Endothelial cell of umbilical vein (primary cell): Measurements from ENCODE around the gene LDLRAD4. TPM values are rescaled to one million over a fixed set of nuclear protein-coding genes. Genes with fewer than 3 reads are reported as not detected.

Source experiments
- BruUV-seq: library from RNA; stranded (reverse); fragments of 400-500 nt; replicated peaks from 2 replicates; lab custom pipeline; 2021; lab: Mats Ljungman, UMichigan
- CTCF ChIA-PET: fragments of 300-600, 350-600 bp; sonication (Branson Sonifier 250); formaldehyde crosslinking; loops from one replicate; lab custom pipeline; 2021; ENCODE audit warnings: antibody characterized with exemption, inconsistent platforms; lab: Charles Lee
- POLR2A ChIA-PET: fragments of 300-600, 350-600 bp; sonication (Branson Sonifier 250); formaldehyde crosslinking; loops from one replicate; lab custom pipeline; 2021; ENCODE audit warnings: antibody characterized with exemption, inconsistent platforms; lab: Charles Lee
- DNase-seq: peaks from one replicate; pipeline ENCODE4 v3.0.0-alpha.2; 2011; ENCODE audit warnings: low read depth, low spot score
- FAIRE-seq: peaks from 2 replicates; lab custom pipeline; 2011; peaks lifted over from hg19 to GRCh38; lab: Jason Lieb, UNC
- H2AFZ ChIP-seq: 2 replicates; pipeline ENCODE4 v1.6.0; 2012; ENCODE audit warnings: low read depth, low read length, control low read depth, inconsistent platforms
- H3K27ac ChIP-seq: 2 replicates; pipeline ENCODE4 v1.5.1; 2011; ENCODE audit warnings: low read depth, mild to moderate bottlenecking, control low read depth, low read length, moderate library complexity; ENCODE audit not compliant: insufficient read depth
- H3K27me3 ChIP-seq, 2 experiments: 2 replicates each; pipeline versions ENCODE4 v1.6.0 to v1.6.1; 2011; ENCODE audit warnings: low read length in 2 of 2, mixed read lengths in 1 of 2; ENCODE audit not compliant: control insufficient read depth in 2 of 2, insufficient read depth in 2 of 2
- H3K36me3 ChIP-seq, 2 experiments: 2 replicates in 1 of 2; 3 replicates in 1 of 2; pipeline ENCODE4 v1.5.1; 2011; ENCODE audit warnings: low read length in 2 of 2, mild to moderate bottlenecking in 1 of 2, moderate library complexity in 1 of 2; ENCODE audit not compliant: control insufficient read depth in 2 of 2, insufficient read depth in 2 of 2; ENCODE audit errors: extremely low read depth in 1 of 2
- H3K4me1 ChIP-seq: 3 replicates; pipeline ENCODE4 v1.5.1; 2011; ENCODE audit warnings: mild to moderate bottlenecking, low read length; ENCODE audit not compliant: control insufficient read depth, insufficient read depth; ENCODE audit errors: extremely low read depth
- H3K4me2 ChIP-seq: 2 replicates; pipeline ENCODE4 v1.6.1; 2011; ENCODE audit warnings: low read length, control low read depth, mixed read lengths; ENCODE audit not compliant: insufficient read depth
- H3K4me3 ChIP-seq, 3 experiments: fragments of 200-600 bp in 1 of 3; sonication (generic), shearing (Covaris generic) in 1 of 3; replicated peaks in 1 of 3; 2 replicates each; pipeline ENCODE4 v1.5.1; 2011 to 2016; ENCODE audit warnings: control low read depth in 3 of 3, low read length in 3 of 3, mild to moderate bottlenecking in 2 of 3, inconsistent platforms in 1 of 3, low read depth in 1 of 3, moderate library complexity in 1 of 3; ENCODE audit not compliant: insufficient read depth in 1 of 3
- H3K79me2 ChIP-seq: 2 replicates; pipeline ENCODE4 v1.6.0; 2012; ENCODE audit warnings: low read length, inconsistent platforms; ENCODE audit not compliant: control insufficient read depth, insufficient read depth
- H3K9ac ChIP-seq: replicated peaks from 2 replicates; pipeline ENCODE3; 2011; ENCODE audit warnings: low read length, control low read depth; ENCODE audit not compliant: insufficient read depth; ENCODE audit errors: extremely low read depth
- H3K9me1 ChIP-seq: replicated peaks from 3 replicates; pipeline ENCODE4 v1.6.0; 2011; ENCODE audit warnings: mild to moderate bottlenecking, low read length; ENCODE audit not compliant: control insufficient read depth, insufficient read depth; ENCODE audit errors: extremely low read depth
- H3K9me3 ChIP-seq: replicated peaks from 2 replicates; pipeline ENCODE4 v1.5.1; 2012; ENCODE audit warnings: low read length, inconsistent platforms; ENCODE audit not compliant: control insufficient read depth, insufficient read depth
- H4K20me1 ChIP-seq: replicated peaks from 2 replicates; pipeline ENCODE3; 2011; ENCODE audit warnings: mild to moderate bottlenecking, low read length; ENCODE audit not compliant: control insufficient read depth, insufficient read depth; ENCODE audit errors: extremely low read depth
- FOS ChIP-seq: IDR thresholded peaks from 2 replicates; pipeline ENCODE4 v1.6.1; 2011; ENCODE audit warnings: mild to moderate bottlenecking, low read length, moderate library complexity, borderline replicate concordance; ENCODE audit not compliant: insufficient read depth
- JUN ChIP-seq: IDR thresholded peaks from 2 replicates; pipeline ENCODE4 v1.6.1; 2011; ENCODE audit warnings: borderline replicate concordance, low read depth; ENCODE audit not compliant: insufficient read length, insufficient read depth
- dilution Hi-C: fragments of 300-500 bp; cut with MboI; formaldehyde crosslinking; loops from one replicate; pipeline ENCODE4 v1.15.0; 2019; ENCODE audit warnings: low sequenced_read_pairs; ENCODE audit not compliant: extremely low pct_ligation_motif_present
- intact Hi-C: fragments of 100-400 bp; cut with micrococcal nuclease; formaldehyde crosslinking; loops from one replicate; pipeline ENCODE4 v1.10.0; 2022
- polyA plus RNA-seq, 4 experiments: library from polyadenylated mRNA; depleted of rRNA in 3 of 4; stranded (reverse) in 3 of 4; unstranded in 1 of 4; fragments of >200 nt; gene quantifications; 2 replicates each; pipeline versions ENCODE4 v1.2.1 to v1.2.3, GENCODE V29; 2011 to 2012; ENCODE audit warnings: missing spikeins in 1 of 4
- total RNA-seq: library from RNA; stranded (reverse); gene quantifications from 2 replicates; pipeline ENCODE4 v1.2.3, GENCODE V29; 2021
- TF ChIP-seq, protein P1 (sequence below): IDR thresholded peaks from 2 replicates; pipeline ENCODE4 v1.6.1; 2011; ENCODE audit not compliant: insufficient read depth, insufficient read length
- TF ChIP-seq, protein P2 (sequence below), 2 donors: IDR thresholded peaks; 1 replicate in 1 of 2; 2 replicates in 1 of 2; pipeline ENCODE4 v1.5.1; 2011; ENCODE audit warnings: low read length in 2 of 2, mild to moderate bottlenecking in 2 of 2, moderate library complexity in 2 of 2, control low read depth in 1 of 2, inconsistent platforms in 1 of 2, low read depth in 1 of 2; ENCODE audit not compliant: insufficient read depth in 1 of 2; ENCODE audit errors: extremely low read depth in 1 of 2

The LDLRAD4 gene
- total and polyA plus RNA-seq, 2 donors (not counting 3 experiments of a cell fraction or from before 2014, with no cell fraction given) = 5.2 to 6.5 TPM

DNA sequence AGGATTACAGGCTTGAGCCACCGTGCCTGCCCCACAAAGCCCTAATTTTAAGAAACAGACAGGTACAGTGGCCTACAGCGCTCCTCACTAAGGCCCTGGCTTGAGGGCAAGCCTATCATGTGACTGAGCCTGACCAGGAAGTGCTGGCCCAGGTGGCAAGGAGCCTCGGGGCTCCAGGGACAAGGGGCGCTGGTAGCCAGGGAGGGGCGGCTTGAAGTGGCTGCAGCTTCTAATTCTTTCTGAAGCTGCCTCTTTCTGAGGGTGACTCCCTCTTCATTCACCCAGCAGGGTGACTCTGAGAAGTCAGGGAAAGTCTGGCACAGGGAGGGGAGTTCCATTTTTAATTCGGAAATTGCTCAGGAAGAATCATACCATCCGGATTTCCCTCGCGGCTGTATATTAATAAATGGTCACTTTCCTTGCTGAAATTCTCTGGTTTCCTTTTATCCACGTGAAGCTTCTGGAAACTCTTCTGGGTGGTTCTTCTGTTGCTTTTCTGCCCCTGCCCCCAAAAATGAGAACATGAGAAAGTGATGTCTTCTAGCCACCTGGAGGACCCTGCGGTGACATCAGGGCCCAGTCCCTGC is 392.1 kb downstream of the LDLRAD4 start:
- Histone ChIP-seq H3K9ac (peak overlapping the region; percentile 29), H3K4me3 (peak overlapping the region in 2 of 3 experiments; percentile 4 to 27), H3K27ac (no peak overlapping the region), H3K4me2 (peak overlapping the region; percentile 61), H3K79me2 (no peaks in the 10 kb centered on the region), H3K36me3 (no peaks in the 10 kb centered on the region), H3K27me3 (peaks cover 16 to 20% of the 10 kb centered on the region in 2 experiments), H3K9me3 (no peaks in the 10 kb centered on the region), H3K4me1 (peaks cover 13% of the 10 kb centered on the region), H3K9me1 (no peaks in the 10 kb centered on the region), H4K20me1 (no peaks in the 10 kb centered on the region), H2AFZ (peak overlapping the region; percentile 11)
- TF ChIP-seq, protein P1, sequence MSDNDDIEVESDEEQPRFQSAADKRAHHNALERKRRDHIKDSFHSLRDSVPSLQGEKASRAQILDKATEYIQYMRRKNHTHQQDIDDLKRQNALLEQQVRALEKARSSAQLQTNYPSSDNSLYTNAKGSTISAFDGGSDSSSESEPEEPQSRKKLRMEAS = no peak
- TF ChIP-seq JUN = peak; percentile 28
- peak; percentile 27 for TF ChIP-seq FOS
- intact Hi-C loops = loop anchor here (1.0 to 5.0 kb wide), 3 partner anchors 173 to 233 kb away; no protein-coding TSS in a partner anchor
- ChIA-PET POLR2A (no interaction called here), CTCF (interaction anchor here (2.6 kb wide), 1 partner anchor 53 kb away, joined by 6 read pairs; no protein-coding TSS in a partner anchor)
- dilution Hi-C loops = no loop called here
- no TSS peak for BruUV-seq
- FAIRE-seq = peak; percentile 74
- peak; percentile 37 for DNase-seq

- dilution Hi-C loops = no loop called here
- POLR2A ChIA-PET = no interaction called here
- CTCF ChIA-PET = interaction anchor here (2.6 kb wide), 1 partner anchor 53 kb away, joined by 6 read pairs; no protein-coding TSS in a partner anchor
- H2AFZ ChIP-seq = peak overlapping the region; percentile 11
- H3K9me3 ChIP-seq = no peaks in the 10 kb centered on the region
- H4K20me1 ChIP-seq = no peaks in the 10 kb centered on the region
- peak overlapping the region; percentile 61 for H3K4me2 ChIP-seq
- no peak overlapping the region for H3K27ac ChIP-seq
- H3K27me3 ChIP-seq = peaks cover 16 to 18% of the 10 kb centered on the region in 2 experiments
- FAIRE-seq (no peak), DNase-seq (peak; percentile 56)
- BruUV-seq = no TSS peak
- peaks cover 13% of the 10 kb centered on the region for H3K4me1 ChIP-seq
- TF ChIP-seq, protein P2, sequence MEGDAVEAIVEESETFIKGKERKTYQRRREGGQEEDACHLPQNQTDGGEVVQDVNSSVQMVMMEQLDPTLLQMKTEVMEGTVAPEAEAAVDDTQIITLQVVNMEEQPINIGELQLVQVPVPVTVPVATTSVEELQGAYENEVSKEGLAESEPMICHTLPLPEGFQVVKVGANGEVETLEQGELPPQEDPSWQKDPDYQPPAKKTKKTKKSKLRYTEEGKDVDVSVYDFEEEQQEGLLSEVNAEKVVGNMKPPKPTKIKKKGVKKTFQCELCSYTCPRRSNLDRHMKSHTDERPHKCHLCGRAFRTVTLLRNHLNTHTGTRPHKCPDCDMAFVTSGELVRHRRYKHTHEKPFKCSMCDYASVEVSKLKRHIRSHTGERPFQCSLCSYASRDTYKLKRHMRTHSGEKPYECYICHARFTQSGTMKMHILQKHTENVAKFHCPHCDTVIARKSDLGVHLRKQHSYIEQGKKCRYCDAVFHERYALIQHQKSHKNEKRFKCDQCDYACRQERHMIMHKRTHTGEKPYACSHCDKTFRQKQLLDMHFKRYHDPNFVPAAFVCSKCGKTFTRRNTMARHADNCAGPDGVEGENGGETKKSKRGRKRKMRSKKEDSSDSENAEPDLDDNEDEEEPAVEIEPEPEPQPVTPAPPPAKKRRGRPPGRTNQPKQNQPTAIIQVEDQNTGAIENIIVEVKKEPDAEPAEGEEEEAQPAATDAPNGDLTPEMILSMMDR (IDR thresholded peaks at IDR 0.05; ENCODE audit: extremely low read depth in 1 of 2, insufficient read depth in 1 of 2, low read depth in 1 of 2, low read length in 2 of 2) = no peak
- peak; percentile 1 for TF ChIP-seq JUN
- H3K9me1 ChIP-seq = no peaks in the 10 kb centered on the region
- H3K4me3 ChIP-seq = peak overlapping the region in 2 of 3 experiments; percentile 4 to 27
- no peaks in the 10 kb centered on the region for H3K79me2 ChIP-seq
- intact Hi-C loops = loop anchor here (1.0 to 5.0 kb wide), 3 partner anchors 174 to 234 kb away; no protein-coding TSS in a partner anchor
- H3K9ac ChIP-seq = peak overlapping the region; percentile 61
- H3K36me3 ChIP-seq = no peaks in the 10 kb centered on the region
Measured at GRCh38 chr18:13611142-13611600, 392.6 kb downstream of the LDLRAD4 start.
